NCI-H187 treated with DMSO at 0.1 percent for 48 hours (cell line): ENCODE results near the gene TMEM106C.
"Not testable (repeated sequence)": the region's sequence is repeated elsewhere in the genome, so short reads cannot be mapped to it uniquely, and the experiment has no call there.

ENCODE experiments used
- DNase-seq: peaks from one replicate; lab custom pipeline; 2025; lab: John Stamatoyannopoulos, UW

The TMEM106C gene

GRCh38 chr12:47949441-47950341 is 13.7 kb upstream of the TMEM106C start:
- peak; percentile 12 for DNase-seq

GRCh38 chr12:47950856-47951468 is 12.4 kb upstream of the TMEM106C start:
- no peak for DNase-seq

- DNase-seq, result no peak
Measured at GRCh38 chr12:47954058-47954457, 9.3 kb upstream of the TMEM106C start.

GRCh38 chr12:47954467-47955045 is 8.8 kb upstream of the TMEM106C start:
- DNase-seq, result no peak

- no peak for DNase-seq
Measured at GRCh38 chr12:47955059-47955458, 8.3 kb upstream of the TMEM106C start.

GRCh38 chr12:47957671-47958070 is 5.7 kb upstream of the TMEM106C start:
- not testable (repeated sequence) for DNase-seq

- no peak for DNase-seq
Measured at GRCh38 chr12:47962198-47962597, 1.2 kb upstream of the TMEM106C start.

- DNase-seq, result no peak
Measured at GRCh38 chr12:47964106-47964728, 821 bp downstream of the TMEM106C start.

GRCh38 chr12:47965581-47965980 is 2.2 kb downstream of the TMEM106C start:
- DNase-seq, result no peak

- DNase-seq, result no peak
Measured at GRCh38 chr12:47967461-47968321, 4.3 kb downstream of the TMEM106C start.

- DNase-seq, result no peak
Measured at GRCh38 chr12:47969845-47970244, 6.4 kb downstream of the TMEM106C start.

GRCh38 chr12:47970843-47971242 is 7.4 kb downstream of the TMEM106C start:
- DNase-seq, result no peak

- no peak for DNase-seq
Measured at GRCh38 chr12:47972895-47973294, 9.5 kb downstream of the TMEM106C start.

GRCh38 chr12:47973870-47974269 is 10.5 kb downstream of the TMEM106C start:
- no peak for DNase-seq

GRCh38 chr12:47975036-47975620 is 11.7 kb downstream of the TMEM106C start:
- DNase-seq, result no peak

GRCh38 chr12:47975816-47976215 is 12.4 kb downstream of the TMEM106C start:
- DNase-seq, result no peak

GRCh38 chr12:47977046-47977771 is 13.8 kb downstream of the TMEM106C start:
- no peak for DNase-seq

- DNase-seq, result no peak
Measured at GRCh38 chr12:47977772-47978597, 14.6 kb downstream of the TMEM106C start.

GRCh38 chr12:47978598-47978873 is 15.1 kb downstream of the TMEM106C start:
- DNase-seq, result no peak

- DNase-seq, result no peak
Measured at GRCh38 chr12:47979166-47979565, 15.8 kb downstream of the TMEM106C start.
